Measurements from ENCODE around the gene MT1A.

Gene MT1A

GRCh38 chr16:56604966-56605365 lies 33.5 kb upstream of the MT1A start:
- H3K4me1 ChIP-seq (ENCODE audit: control insufficient read depth in 2 of 2, insufficient read depth in 2 of 2, low read length in 2 of 2): peaks cover 18 to 19% of the 10 kb centered on the region in 2 donors
- no peak overlapping the region for H3K4me3 ChIP-seq (ENCODE audit: low read length in 2 of 2)
- no peaks in the 10 kb centered on the region for H3K9me3 ChIP-seq (ENCODE audit: control insufficient read depth in 2 of 2, low read length in 2 of 2)
- peaks cover 0 to 4% of the 10 kb centered on the region in 2 donors for H3K27me3 ChIP-seq (ENCODE audit: control insufficient read depth in 2 of 2, insufficient read depth in 2 of 2, low read length in 2 of 2)
- no peaks in the 10 kb centered on the region for H3K36me3 ChIP-seq (ENCODE audit: control insufficient read depth in 2 of 2, insufficient read depth in 2 of 2, low read length in 2 of 2)
- no peak overlapping the region for H3K9ac ChIP-seq (ENCODE audit: low read depth in 1 of 2, low read length in 2 of 2)
- no peak overlapping the region for H3K27ac ChIP-seq (ENCODE audit: low read depth in 2 of 2, low read length in 2 of 2)

- H3K9ac ChIP-seq (ENCODE audit: low read depth in 1 of 2, low read length in 2 of 2): no peak overlapping the region
Measured at GRCh38 chr16:56605475-56605874, 33.0 kb upstream of the MT1A start.

GRCh38 chr16:56606071-56606475 lies 32.4 kb upstream of the MT1A start:
- Histone ChIP-seq H3K27ac (ENCODE audit: low read depth in 2 of 2, low read length in 2 of 2) (peak overlapping the region; percentile 94 to 95), H3K4me1 (ENCODE audit: control insufficient read depth in 2 of 2, insufficient read depth in 2 of 2, low read length in 2 of 2) (peaks cover 26 to 29% of the 10 kb centered on the region in 2 donors), H3K9ac (ENCODE audit: low read depth in 1 of 2, low read length in 2 of 2) (no peak overlapping the region)

More at GRCh38 chr16:56605475-56605874, 33.0 kb upstream of the MT1A start:
- peak overlapping the region; percentile 94 to 95 for H3K27ac ChIP-seq (ENCODE audit: low read depth in 2 of 2, low read length in 2 of 2)
- H3K4me3 ChIP-seq (ENCODE audit: low read length in 2 of 2): no peak overlapping the region
- H3K27me3 ChIP-seq (ENCODE audit: control insufficient read depth in 2 of 2, insufficient read depth in 2 of 2, low read length in 2 of 2): peaks cover 0 to under 1% of the 10 kb centered on the region in 2 donors
- peaks cover 23 to 25% of the 10 kb centered on the region in 2 donors for H3K4me1 ChIP-seq (ENCODE audit: control insufficient read depth in 2 of 2, insufficient read depth in 2 of 2, low read length in 2 of 2)
- H3K36me3 ChIP-seq (ENCODE audit: control insufficient read depth in 2 of 2, insufficient read depth in 2 of 2, low read length in 2 of 2): no peaks in the 10 kb centered on the region
- H3K9me3 ChIP-seq (ENCODE audit: control insufficient read depth in 2 of 2, low read length in 2 of 2): no peaks in the 10 kb centered on the region

GRCh38 chr16:56606476-56607108 lies 31.9 kb upstream of the MT1A start:
- H3K4me3 ChIP-seq (ENCODE audit: low read length in 2 of 2): peak overlapping the region in 1 of 2 donors; percentile 23
- no peak overlapping the region for H3K9ac ChIP-seq (ENCODE audit: low read depth in 1 of 2, low read length in 2 of 2)
- no peaks in the 10 kb centered on the region for H3K9me3 ChIP-seq (ENCODE audit: control insufficient read depth in 2 of 2, low read length in 2 of 2)

More at GRCh38 chr16:56606071-56606475, 32.4 kb upstream of the MT1A start:
- no peaks in the 10 kb centered on the region for H3K9me3 ChIP-seq (ENCODE audit: control insufficient read depth in 2 of 2, low read length in 2 of 2)
- no peaks in the 10 kb centered on the region for H3K36me3 ChIP-seq (ENCODE audit: control insufficient read depth in 2 of 2, insufficient read depth in 2 of 2, low read length in 2 of 2)
- H3K4me3 ChIP-seq (ENCODE audit: low read length in 2 of 2): no peak overlapping the region
- no peaks in the 10 kb centered on the region for H3K27me3 ChIP-seq (ENCODE audit: control insufficient read depth in 2 of 2, insufficient read depth in 2 of 2, low read length in 2 of 2)

GRCh38 chr16:56607109-56607618 lies 31.3 kb upstream of the MT1A start:
- Histone ChIP-seq H3K27me3 (ENCODE audit: control insufficient read depth in 2 of 2, insufficient read depth in 2 of 2, low read length in 2 of 2) (no peaks in the 10 kb centered on the region), H3K9me3 (ENCODE audit: control insufficient read depth in 2 of 2, low read length in 2 of 2) (no peaks in the 10 kb centered on the region), H3K27ac (ENCODE audit: low read depth in 2 of 2, low read length in 2 of 2) (peak overlapping the region; percentile 94 to 95), H3K4me3 (ENCODE audit: low read length in 2 of 2) (peak overlapping the region in 1 of 2 donors; percentile 23), H3K9ac (ENCODE audit: low read depth in 1 of 2, low read length in 2 of 2) (peak overlapping the region; percentile 28 to 75), H3K36me3 (ENCODE audit: control insufficient read depth in 2 of 2, insufficient read depth in 2 of 2, low read length in 2 of 2) (no peaks in the 10 kb centered on the region), H3K4me1 (ENCODE audit: control insufficient read depth in 2 of 2, insufficient read depth in 2 of 2, low read length in 2 of 2) (peaks cover 26 to 29% of the 10 kb centered on the region in 2 donors)

More at GRCh38 chr16:56606476-56607108, 31.9 kb upstream of the MT1A start:
- H3K4me1 ChIP-seq (ENCODE audit: control insufficient read depth in 2 of 2, insufficient read depth in 2 of 2, low read length in 2 of 2): peaks cover 26 to 29% of the 10 kb centered on the region in 2 donors
- H3K36me3 ChIP-seq (ENCODE audit: control insufficient read depth in 2 of 2, insufficient read depth in 2 of 2, low read length in 2 of 2): no peaks in the 10 kb centered on the region
- H3K27me3 ChIP-seq (ENCODE audit: control insufficient read depth in 2 of 2, insufficient read depth in 2 of 2, low read length in 2 of 2): no peaks in the 10 kb centered on the region
- H3K27ac ChIP-seq (ENCODE audit: low read depth in 2 of 2, low read length in 2 of 2): peak overlapping the region; percentile 94 to 95

- H3K9ac ChIP-seq (ENCODE audit: low read depth in 1 of 2, low read length in 2 of 2): peak overlapping the region; percentile 75
- no peaks in the 10 kb centered on the region for H3K36me3 ChIP-seq (ENCODE audit: control insufficient read depth in 2 of 2, insufficient read depth in 2 of 2, low read length in 2 of 2)
- H3K27ac ChIP-seq (ENCODE audit: low read depth in 2 of 2, low read length in 2 of 2): peak overlapping the region; percentile 94 to 95
- peak overlapping the region; percentile 42 to 73 for H3K4me3 ChIP-seq (ENCODE audit: low read length in 2 of 2)
- no peaks in the 10 kb centered on the region for H3K9me3 ChIP-seq (ENCODE audit: control insufficient read depth in 2 of 2, low read length in 2 of 2)
- H3K4me1 ChIP-seq (ENCODE audit: control insufficient read depth in 2 of 2, insufficient read depth in 2 of 2, low read length in 2 of 2): peaks cover 26 to 29% of the 10 kb centered on the region in 2 donors
- H3K27me3 ChIP-seq (ENCODE audit: control insufficient read depth in 2 of 2, insufficient read depth in 2 of 2, low read length in 2 of 2): no peaks in the 10 kb centered on the region
Measured at GRCh38 chr16:56607675-56608042, 30.8 kb upstream of the MT1A start.

GRCh38 chr16:56608043-56608875 lies 30.2 kb upstream of the MT1A start, which contains the start of gene MT2A:
Gene MT2A (plus strand): TSS chr16:56608584. CDS start chr16:56608656, 72 bp downstream.
- H3K9ac ChIP-seq (ENCODE audit: low read depth in 1 of 2, low read length in 2 of 2): peak within 1 kb of the TSS; percentile 78 to 90
- no peaks in the 10 kb centered on the region for H3K9me3 ChIP-seq (ENCODE audit: control insufficient read depth in 2 of 2, low read length in 2 of 2)
- H3K36me3 ChIP-seq (ENCODE audit: control insufficient read depth in 2 of 2, insufficient read depth in 2 of 2, low read length in 2 of 2): no peaks in the 10 kb centered on the region
- H3K27ac ChIP-seq (ENCODE audit: low read depth in 2 of 2, low read length in 2 of 2): peak within 1 kb of the TSS; percentile 94 to 95
- H3K4me1 ChIP-seq (ENCODE audit: control insufficient read depth in 2 of 2, insufficient read depth in 2 of 2, low read length in 2 of 2): peaks cover 26 to 29% of the 10 kb centered on the region in 2 donors
- peak within 1 kb of the TSS; percentile 82 to 96 for H3K4me3 ChIP-seq (ENCODE audit: low read length in 2 of 2)
- H3K27me3 ChIP-seq (ENCODE audit: control insufficient read depth in 2 of 2, insufficient read depth in 2 of 2, low read length in 2 of 2): no peaks in the 10 kb centered on the region

GRCh38 chr16:56608876-56609462 lies 29.5 kb upstream of the MT1A start:
- Histone ChIP-seq H3K4me1 (ENCODE audit: control insufficient read depth in 2 of 2, insufficient read depth in 2 of 2, low read length in 2 of 2) (peaks cover 26 to 29% of the 10 kb centered on the region in 2 donors), H3K27me3 (ENCODE audit: control insufficient read depth in 2 of 2, insufficient read depth in 2 of 2, low read length in 2 of 2) (no peaks in the 10 kb centered on the region), H3K9ac (ENCODE audit: low read depth in 1 of 2, low read length in 2 of 2) (peak overlapping the region; percentile 78 to 90), H3K36me3 (ENCODE audit: control insufficient read depth in 2 of 2, insufficient read depth in 2 of 2, low read length in 2 of 2) (no peaks in the 10 kb centered on the region), H3K27ac (ENCODE audit: low read depth in 2 of 2, low read length in 2 of 2) (peak overlapping the region; percentile 88 to 95), H3K9me3 (ENCODE audit: control insufficient read depth in 2 of 2, low read length in 2 of 2) (no peaks in the 10 kb centered on the region), H3K4me3 (ENCODE audit: low read length in 2 of 2) (peak overlapping the region; percentile 82 to 96)

- Histone ChIP-seq H3K4me3 (ENCODE audit: low read length in 2 of 2) (peak overlapping the region; percentile 82 to 96), H3K9me3 (ENCODE audit: control insufficient read depth in 2 of 2, low read length in 2 of 2) (no peaks in the 10 kb centered on the region), H3K9ac (ENCODE audit: low read depth in 1 of 2, low read length in 2 of 2) (peak overlapping the region; percentile 78 to 90), H3K36me3 (ENCODE audit: control insufficient read depth in 2 of 2, insufficient read depth in 2 of 2, low read length in 2 of 2) (no peaks in the 10 kb centered on the region), H3K27me3 (ENCODE audit: control insufficient read depth in 2 of 2, insufficient read depth in 2 of 2, low read length in 2 of 2) (no peaks in the 10 kb centered on the region), H3K27ac (ENCODE audit: low read depth in 2 of 2, low read length in 2 of 2) (peak overlapping the region; percentile 88 to 95), H3K4me1 (ENCODE audit: control insufficient read depth in 2 of 2, insufficient read depth in 2 of 2, low read length in 2 of 2) (peaks cover 26 to 29% of the 10 kb centered on the region in 2 donors)
Measured at GRCh38 chr16:56609463-56609921, 29.0 kb upstream of the MT1A start.
